ENCODE measurements around the gene FADS1.

Gene FADS1

DNA sequence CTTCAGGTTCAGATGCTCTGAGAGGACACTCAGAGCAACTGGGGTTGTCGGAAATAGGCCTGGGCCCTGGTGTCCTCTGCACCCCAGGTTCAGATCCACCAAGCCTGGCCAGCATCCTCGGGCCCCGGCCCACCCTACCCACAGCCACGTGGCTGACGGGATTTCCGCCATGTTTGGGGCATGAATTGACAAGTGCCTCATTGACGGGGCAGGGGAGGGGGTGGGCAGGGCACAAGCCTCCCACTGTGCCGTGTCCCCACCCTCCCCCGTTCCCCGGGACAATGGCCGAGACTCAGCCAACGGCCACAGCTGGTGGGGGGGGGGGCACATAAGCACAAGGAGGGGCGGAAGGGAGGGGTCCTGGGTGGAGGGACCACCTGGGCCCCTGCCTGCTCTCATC is 55.9 kb downstream of the FADS1 start:
- no peak for DNase-seq (ENCODE audit: low spot score)

DNA sequence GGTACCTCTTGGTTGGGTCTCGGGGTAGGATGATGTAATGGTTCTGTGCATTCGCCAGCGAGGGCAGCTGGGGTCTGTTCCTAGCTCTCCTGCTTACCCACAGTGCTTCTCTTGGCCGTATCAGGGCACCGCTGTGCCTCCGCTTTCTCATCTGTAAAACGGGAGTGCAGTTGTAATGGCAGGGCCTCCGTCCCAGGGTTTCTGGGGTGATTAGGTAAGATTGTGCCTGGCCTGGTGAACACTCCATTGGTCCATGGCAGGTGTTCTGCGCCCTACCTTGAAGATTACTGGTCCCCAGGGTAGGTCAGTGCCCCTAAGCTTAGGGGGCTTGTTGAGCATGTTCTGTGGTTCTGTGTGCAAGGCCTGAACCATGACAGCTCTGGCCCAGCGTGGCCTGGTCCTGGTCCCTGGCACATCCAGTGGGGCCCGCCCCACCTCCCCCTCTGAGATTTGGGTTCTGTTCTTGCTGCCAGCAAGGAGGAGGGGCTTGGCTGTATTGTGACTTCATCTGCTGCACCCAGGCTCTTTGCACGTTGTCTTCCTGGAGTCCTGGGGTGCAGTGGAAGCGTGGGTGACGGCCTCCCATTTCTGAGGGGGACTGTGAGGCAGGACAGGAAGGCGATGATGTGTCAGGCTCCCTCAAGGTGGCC is 59.5 kb downstream of the FADS1 start:
- DNase-seq (ENCODE audit: low spot score): no peak

DNA sequence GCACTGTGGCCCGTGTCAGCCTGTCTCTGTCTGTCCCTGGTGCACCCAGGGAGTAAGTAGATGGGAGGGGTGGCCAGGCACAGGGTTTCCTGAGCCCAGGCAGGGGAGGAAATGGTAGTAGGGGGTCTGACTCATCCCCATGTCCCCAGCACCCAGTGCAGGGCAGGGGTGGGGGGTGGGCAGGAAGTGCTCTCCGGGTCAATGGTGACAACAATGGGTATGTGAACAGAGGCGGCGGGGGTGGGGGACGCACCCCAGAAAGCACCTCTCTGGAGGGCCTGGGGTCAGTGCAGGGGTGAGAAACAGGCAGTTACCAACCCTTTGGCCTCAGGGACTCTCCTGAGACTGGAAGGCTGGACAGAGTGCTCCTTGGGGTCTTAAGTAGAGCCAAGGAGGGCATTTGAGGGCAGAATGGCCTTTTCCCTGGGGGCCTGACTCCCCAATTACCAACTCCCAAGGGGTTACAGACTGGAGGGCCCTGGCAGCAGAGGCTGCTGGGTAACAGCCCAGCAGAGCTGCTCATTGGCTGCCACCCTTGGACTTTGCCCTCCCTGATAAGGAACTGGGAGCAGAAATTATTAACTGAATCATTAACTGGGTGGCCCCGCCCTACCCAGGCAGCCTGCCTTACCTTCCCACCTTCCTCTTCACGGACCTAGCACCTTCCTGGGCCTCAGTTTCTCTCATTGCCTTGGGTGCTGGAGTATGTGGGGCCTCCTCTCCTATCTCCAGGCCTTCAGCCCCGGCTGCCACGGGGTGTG is 60.2 kb downstream of the FADS1 start:
- no peak for DNase-seq (ENCODE audit: low spot score)

DNA sequence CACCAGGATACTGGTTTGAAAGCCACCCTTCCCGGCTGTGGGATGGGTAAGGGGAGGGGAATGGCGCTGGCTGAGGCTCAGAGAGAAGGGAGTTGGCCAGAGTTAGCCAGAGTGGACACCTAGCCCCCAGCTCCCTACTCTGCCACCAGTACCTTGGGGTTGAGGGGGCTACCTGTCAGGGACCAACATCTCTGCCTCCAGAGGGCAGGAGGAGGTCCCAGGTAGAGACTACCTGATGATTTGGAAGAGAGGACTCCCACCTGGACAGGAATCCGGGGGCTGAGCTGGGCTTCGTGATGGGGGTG is 60.7 kb downstream of the FADS1 start:
- no peak for DNase-seq (ENCODE audit: low spot score)

DNA sequence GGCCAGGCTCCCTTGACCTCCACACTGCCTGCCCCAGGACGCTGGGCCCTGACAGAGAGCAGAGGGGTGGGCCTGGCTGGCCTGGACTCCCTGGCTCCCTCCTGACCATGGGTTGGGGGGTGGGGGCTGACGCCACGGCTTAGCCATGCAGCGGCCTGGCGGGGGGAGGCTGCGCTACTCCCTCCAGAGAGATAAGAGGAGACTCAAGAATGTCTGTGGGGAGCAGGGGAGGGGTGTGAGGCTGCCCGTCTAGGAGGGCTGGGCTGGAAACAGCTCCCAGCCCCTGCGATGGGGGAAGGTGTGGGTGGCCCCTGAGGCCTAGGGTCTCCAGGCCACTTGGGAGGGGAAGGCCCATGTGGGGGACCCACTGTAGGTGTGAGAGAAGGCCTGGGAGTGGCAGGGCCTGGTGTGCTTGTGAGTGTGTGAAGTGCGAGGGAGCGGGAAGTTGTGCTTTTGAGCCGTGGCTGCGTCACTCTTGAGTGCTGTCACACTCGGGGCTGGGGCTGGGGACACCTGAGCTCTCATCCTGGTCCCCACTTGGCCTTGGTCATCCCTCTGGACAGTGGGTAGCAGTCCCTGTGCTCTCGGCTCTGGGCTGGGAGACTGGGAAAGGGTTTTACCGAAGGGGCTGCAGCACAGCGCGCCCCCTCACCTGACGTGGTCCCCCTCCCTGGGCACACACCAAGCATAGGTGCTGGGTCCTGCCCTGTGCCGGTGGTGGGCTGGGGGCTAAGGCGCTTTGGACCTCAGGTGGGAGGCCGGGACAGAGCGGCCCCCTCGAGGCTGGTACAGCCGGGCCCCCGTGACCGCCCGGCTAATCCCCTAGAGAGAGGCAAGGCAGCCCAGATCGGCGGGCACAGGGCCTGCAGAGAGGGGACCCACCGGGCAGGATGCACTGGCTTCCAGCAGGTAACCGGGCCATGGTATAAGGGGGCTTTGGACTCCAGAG is 62.0 kb downstream of the FADS1 start:
- DNase-seq (ENCODE audit: low spot score): no peak

DNA sequence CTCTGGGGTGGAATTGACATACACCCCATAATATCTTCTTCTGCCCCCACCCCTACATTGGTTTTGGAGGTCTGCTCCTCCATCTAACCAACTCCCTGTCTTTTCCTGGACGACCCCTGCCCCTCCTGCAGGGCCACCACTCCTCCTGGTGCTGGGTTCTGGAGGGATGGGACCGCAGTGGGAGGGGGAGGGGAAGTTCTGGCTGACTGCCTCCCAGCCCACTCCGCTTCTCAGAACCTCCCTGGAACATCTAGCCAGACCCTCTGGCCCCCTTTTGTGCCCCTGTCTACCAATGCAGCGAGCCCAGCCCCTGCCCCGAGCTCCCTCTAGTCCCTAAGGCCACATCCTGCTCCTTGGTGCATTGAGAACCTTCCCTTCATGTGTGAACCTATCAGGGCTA is 63.1 kb downstream of the FADS1 start:
- DNase-seq (ENCODE audit: low spot score): no peak

DNA sequence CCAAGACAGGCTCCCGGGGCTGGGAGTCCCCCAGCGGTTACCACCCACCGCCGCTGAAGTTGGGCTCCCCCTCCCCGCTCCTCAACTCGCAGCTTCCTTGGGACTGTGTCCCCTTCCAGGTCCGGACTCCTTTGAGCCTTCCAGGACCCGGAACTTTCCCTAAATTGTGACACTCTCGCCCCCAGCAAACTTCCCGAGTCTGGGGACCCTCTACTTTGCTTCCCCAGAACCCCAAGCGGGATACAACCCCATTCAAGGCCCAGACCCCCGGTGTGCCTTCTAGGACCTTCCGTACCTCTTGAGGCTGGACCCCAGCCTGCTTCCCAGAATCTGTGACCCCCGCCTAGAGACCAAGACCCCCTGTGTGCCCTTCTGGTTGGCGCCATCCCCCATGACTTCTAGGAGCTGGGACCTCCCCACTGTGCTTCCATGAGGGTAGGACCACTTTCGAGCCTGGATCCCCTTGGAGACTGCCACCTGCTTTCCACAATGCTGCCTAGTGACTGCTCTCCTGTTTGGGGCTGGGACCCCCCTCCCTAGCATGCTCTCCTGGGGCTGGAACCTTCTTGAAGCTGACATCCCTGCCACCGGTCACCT is 63.8 kb downstream of the FADS1 start:
- no peak for DNase-seq (ENCODE audit: low spot score)

DNA sequence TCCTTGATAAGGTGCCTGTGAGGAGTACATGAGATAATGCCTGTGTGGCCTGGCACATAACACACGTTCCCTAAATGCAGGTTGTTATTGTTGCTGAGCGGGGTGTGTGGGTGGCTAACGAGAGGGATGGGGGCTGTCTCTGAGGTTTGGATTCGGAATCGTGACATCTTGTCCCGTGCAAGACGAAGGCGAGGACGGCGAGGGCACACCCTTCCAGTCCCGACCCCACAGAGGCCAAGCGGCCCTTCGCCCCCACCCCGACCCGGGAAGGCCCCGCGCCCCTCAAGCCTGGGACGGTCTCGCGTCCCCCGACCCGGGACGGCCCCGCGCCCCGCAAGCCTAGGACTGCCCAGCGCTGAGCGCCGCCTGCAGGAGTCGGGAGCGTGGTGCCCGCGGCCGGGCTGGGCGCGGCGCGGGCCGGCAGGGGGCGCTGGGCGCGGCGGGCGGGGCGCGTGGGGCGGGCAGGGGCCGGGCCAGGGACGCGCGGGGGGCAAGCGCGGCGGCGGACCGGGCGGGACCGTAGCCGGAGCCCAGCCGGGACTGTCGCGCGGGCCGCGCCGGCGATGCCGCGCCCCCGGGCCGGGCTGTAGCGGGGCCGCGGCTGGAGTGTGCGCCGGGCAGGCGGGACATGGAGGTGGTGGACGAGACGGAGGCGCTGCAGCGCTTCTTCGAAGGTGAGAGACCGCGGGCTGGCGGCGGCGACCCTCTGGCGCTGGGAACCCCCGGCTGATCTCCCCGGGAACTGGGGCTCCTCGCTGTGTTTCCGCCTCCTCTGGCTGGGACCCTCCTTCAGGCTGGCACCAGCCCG is 64.5 kb downstream of the FADS1 start, which contains the start of gene MYRF:
MYRF (plus strand) TSS at position 520 of the 808 bp plus-strand sequence; CDS start at position 629, 109 bp downstream.
- DNase-seq (ENCODE audit: low spot score): peak; percentile 92

DNA sequence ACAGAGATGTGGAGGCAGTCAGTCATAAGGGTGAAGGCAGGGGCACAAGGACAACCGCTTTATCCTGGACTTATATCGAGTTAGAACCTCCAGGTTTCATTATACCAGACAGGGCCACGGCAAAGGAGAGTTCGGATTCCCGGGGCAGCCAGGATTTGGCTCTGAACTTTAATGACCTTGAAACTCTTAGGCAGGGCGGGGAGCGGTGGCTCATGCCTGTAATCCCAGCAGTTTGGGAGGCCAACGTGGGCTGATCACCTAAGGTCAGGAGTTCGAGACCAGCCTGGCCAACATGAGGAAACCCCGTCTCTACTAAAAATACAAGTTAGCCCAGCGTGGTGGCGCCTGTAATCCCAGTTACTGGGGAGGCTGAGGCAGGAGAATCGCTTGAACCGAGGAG is 65.4 kb downstream of the FADS1 start:
- no peak for DNase-seq (ENCODE audit: low spot score)

DNA sequence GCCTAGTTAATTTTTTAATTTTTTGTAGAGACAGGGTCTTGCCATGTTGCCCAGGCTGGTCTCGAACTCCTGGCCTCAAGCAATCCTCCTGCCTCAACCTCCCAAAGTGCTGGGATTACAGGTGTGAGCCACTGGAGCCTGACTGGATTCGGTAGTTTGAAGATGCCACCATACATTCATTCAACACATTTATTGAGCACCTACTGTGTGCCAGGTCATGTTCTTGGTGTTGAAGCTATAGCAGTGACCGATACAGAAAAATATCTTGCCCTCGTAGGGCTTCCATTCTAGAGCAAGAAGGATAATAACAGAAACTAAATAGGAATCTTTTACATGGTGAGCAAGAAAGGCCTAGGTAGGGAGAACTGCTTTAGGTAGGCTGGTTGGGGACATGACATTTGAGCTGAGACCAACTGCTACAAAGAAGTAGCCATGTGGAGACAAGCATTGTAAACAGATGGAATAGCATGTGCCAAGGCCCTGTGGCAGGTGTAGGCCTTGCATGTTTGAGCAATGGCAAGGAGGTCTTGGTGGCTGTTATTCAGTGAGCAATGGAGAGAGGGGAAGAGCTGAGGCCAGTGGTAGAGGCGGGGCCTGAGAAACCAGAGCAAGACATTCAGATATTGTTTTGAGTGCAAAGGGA is 66.1 kb downstream of the FADS1 start:
- no peak for DNase-seq (ENCODE audit: low spot score)
